GM12874 (cell line): ENCODE data around the gene INMT.

Experiments
- CTCF ChIP-seq: IDR thresholded peaks from 2 replicates; pipeline ENCODE4 v1.5.1; 2011; ENCODE audit warnings: low read depth, mild to moderate bottlenecking, control low read depth, low read length, moderate library complexity; ENCODE audit not compliant: insufficient read depth

The INMT gene

GRCh38 chr7:30717181-30717580 is 34.8 kb upstream of the INMT start:
- no peak for TF ChIP-seq CTCF

GRCh38 chr7:30721211-30721610 is 30.7 kb upstream of the INMT start:
- TF ChIP-seq CTCF, result no peak

- TF ChIP-seq CTCF, result no peak
Observed at GRCh38 chr7:30722187-30722586, 29.7 kb upstream of the INMT start.

- TF ChIP-seq CTCF, result no peak
Observed at GRCh38 chr7:30722671-30723070, 29.3 kb upstream of the INMT start.

GRCh38 chr7:30723776-30724175 is 28.2 kb upstream of the INMT start:
- TF ChIP-seq CTCF, result no peak

- TF ChIP-seq CTCF, result no peak
Observed at GRCh38 chr7:30726296-30727006, 25.5 kb upstream of the INMT start.

- TF ChIP-seq CTCF, result no peak
Observed at GRCh38 chr7:30727061-30727945, 24.6 kb upstream of the INMT start.
